ENCODE measurements around the gene P3H3. TPM values are rescaled to one million over a fixed set of nuclear protein-coding genes. Genes with fewer than 3 reads are reported as not detected.

P3H3 gene
- total RNA-seq, 1 experiment from 2014 or later, result 25.6 TPM

- no peak for TF ChIP-seq CTCF (IDR thresholded peaks at IDR 0.05; ENCODE audit: insufficient read depth in 1 of 2, low read depth in 1 of 2, low read length in 1 of 2, severe bottlenecking in 1 of 2, unreplicated experiment in 1 of 2)
- H3K36me3 ChIP-seq (ENCODE audit: control insufficient read depth, insufficient read depth, low read length), result peaks cover 18% of the 10 kb centered on the region
Measured at GRCh38 chr12:6866163-6866919, 38.1 kb downstream of the P3H3 start.

GRCh38 chr12:6866920-6867412 is 38.8 kb downstream of the P3H3 start:
- no peaks in the 10 kb centered on the region for H3K27me3 Mint-ChIP-seq (ENCODE audit: insufficient read depth, unreplicated experiment)
- peak overlapping the region; percentile 97 for H3K4me3 ChIP-seq (ENCODE audit: low read depth, low read length)
- CTCF ChIA-PET, result interaction anchor here (0.5 to 4.2 kb wide), 6 partner anchors 15 to 525 kb away, joined by 3 to 68 read pairs (median 5); partner anchors contain the start of genes ATN1, TNFRSF1A, USP5 and ZNF384
- peak overlapping the region; percentile 95 for H3K4me3 Mint-ChIP-seq (ENCODE audit: unreplicated experiment)
- POLR2A ChIA-PET, result interaction anchor here (0.6 to 5.4 kb wide), 7 partner anchors 14 to 569 kb away, joined by 3 to 102 read pairs (median 3); partner anchors contain the start of genes CDCA3, COPS7A, RNU7-1 and USP5
- DNase-seq, result no peak
- TF ChIP-seq CTCF (IDR thresholded peaks at IDR 0.05; ENCODE audit: insufficient read depth in 1 of 2, low read depth in 1 of 2, low read length in 1 of 2, severe bottlenecking in 1 of 2, unreplicated experiment in 1 of 2), result no peak
- H3K4me1 Mint-ChIP-seq (ENCODE audit: low read depth, unreplicated experiment), result peaks cover 43% of the 10 kb centered on the region
- H3K9me3 Mint-ChIP-seq (ENCODE audit: unreplicated experiment), result no peaks in the 10 kb centered on the region
- peaks cover 18% of the 10 kb centered on the region for H3K36me3 ChIP-seq (ENCODE audit: control insufficient read depth, insufficient read depth, low read length)
- H3K27me3 ChIP-seq (replicated peaks; ENCODE audit: control insufficient read depth, insufficient read depth, low read length), result no peaks in the 10 kb centered on the region
- H3K9me3 ChIP-seq, result no peaks in the 10 kb centered on the region
- peaks cover 99% of the 10 kb centered on the region for H3K36me3 Mint-ChIP-seq (ENCODE audit: insufficient read depth, unreplicated experiment)
- H3K4me1 ChIP-seq, result peaks cover 28% of the 10 kb centered on the region
- BruUV-seq (replicated peaks), result no TSS peak
- intact Hi-C loops (cut with micrococcal nuclease; ENCODE audit: unreplicated experiment), result no loop called here
- H3K27ac Mint-ChIP-seq (ENCODE audit: unreplicated experiment), result peak overlapping the region; percentile 94

More at GRCh38 chr12:6866163-6866919, 38.1 kb downstream of the P3H3 start:
- H3K4me3 Mint-ChIP-seq (ENCODE audit: unreplicated experiment), result peak overlapping the region; percentile 95
- H3K4me1 Mint-ChIP-seq (ENCODE audit: low read depth, unreplicated experiment), result peaks cover 37% of the 10 kb centered on the region
- Histone ChIP-seq H3K4me1 (peaks cover 21% of the 10 kb centered on the region), H3K27me3 (replicated peaks; ENCODE audit: control insufficient read depth, insufficient read depth, low read length) (no peaks in the 10 kb centered on the region), H3K4me3 (ENCODE audit: low read depth, low read length) (no peak overlapping the region), H3K9me3 (no peaks in the 10 kb centered on the region)
- CTCF ChIA-PET, result interaction anchor here (0.8 to 4.2 kb wide), 4 partner anchors 14 to 524 kb away, joined by 3 to 68 read pairs (median 6); partner anchors contain the start of genes TNFRSF1A and USP5
- POLR2A ChIA-PET, result interaction anchor here (0.6 to 5.4 kb wide), 6 partner anchors 14 to 568 kb away, joined by 3 to 102 read pairs (median 4); partner anchors contain the start of genes CDCA3, COPS7A and USP5
- H3K36me3 Mint-ChIP-seq (ENCODE audit: insufficient read depth, unreplicated experiment), result peaks cover 99% of the 10 kb centered on the region
- H3K27me3 Mint-ChIP-seq (ENCODE audit: insufficient read depth, unreplicated experiment), result no peaks in the 10 kb centered on the region
- no peak for DNase-seq
- H3K9me3 Mint-ChIP-seq (ENCODE audit: unreplicated experiment), result no peaks in the 10 kb centered on the region
- BruUV-seq (replicated peaks), result no TSS peak
- intact Hi-C loops (cut with micrococcal nuclease; ENCODE audit: unreplicated experiment), result no loop called here
- peak overlapping the region; percentile 94 for H3K27ac Mint-ChIP-seq (ENCODE audit: unreplicated experiment)
